Measurements from ENCODE around the gene TMBIM4. TPM values are rescaled to one million over a fixed set of nuclear protein-coding genes. Genes with fewer than 3 reads are reported as not detected.

Gene TMBIM4
- total RNA-seq, 2 donors from 2014 or later: 130 to 168 TPM

DNA sequence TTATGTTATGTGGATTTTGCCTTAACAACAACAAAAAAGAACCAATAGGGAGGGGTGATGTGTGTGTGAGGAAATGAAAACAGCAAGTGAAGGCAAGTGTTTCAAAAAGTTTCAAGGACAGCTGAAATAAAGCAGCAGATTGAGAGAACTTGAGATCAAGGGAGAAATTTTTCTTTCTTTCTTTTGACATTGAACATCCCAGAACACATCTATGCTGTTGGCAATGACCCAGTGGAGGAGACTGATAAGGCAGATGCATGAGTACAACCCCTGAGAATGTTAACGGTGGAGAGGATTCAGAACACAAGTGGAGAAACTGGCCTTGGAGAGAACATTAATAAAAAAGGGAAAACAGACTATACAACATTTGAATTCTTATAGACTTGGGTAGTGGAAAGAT lies 42.1 kb downstream of the TMBIM4 start:
- Histone ChIP-seq H3K27me3 (no peaks in the 10 kb centered on the region), H3K27ac (no peak overlapping the region), H3K36me3 (peaks cover 5% of the 10 kb centered on the region), H3K4me1 (peaks cover 5% of the 10 kb centered on the region), H3K4me3 (no peak overlapping the region), H3K9me3 (no peaks in the 10 kb centered on the region), H3K9ac (ENCODE audit: low read depth in 2 of 2, low read length in 2 of 2) (no peak overlapping the region)
- TF ChIP-seq, protein P1, sequence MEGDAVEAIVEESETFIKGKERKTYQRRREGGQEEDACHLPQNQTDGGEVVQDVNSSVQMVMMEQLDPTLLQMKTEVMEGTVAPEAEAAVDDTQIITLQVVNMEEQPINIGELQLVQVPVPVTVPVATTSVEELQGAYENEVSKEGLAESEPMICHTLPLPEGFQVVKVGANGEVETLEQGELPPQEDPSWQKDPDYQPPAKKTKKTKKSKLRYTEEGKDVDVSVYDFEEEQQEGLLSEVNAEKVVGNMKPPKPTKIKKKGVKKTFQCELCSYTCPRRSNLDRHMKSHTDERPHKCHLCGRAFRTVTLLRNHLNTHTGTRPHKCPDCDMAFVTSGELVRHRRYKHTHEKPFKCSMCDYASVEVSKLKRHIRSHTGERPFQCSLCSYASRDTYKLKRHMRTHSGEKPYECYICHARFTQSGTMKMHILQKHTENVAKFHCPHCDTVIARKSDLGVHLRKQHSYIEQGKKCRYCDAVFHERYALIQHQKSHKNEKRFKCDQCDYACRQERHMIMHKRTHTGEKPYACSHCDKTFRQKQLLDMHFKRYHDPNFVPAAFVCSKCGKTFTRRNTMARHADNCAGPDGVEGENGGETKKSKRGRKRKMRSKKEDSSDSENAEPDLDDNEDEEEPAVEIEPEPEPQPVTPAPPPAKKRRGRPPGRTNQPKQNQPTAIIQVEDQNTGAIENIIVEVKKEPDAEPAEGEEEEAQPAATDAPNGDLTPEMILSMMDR (IDR thresholded peaks at IDR 0.05): no peak
- intact Hi-C loops (cut with DNase I): no loop called here
- no peak for DNase-seq

DNA sequence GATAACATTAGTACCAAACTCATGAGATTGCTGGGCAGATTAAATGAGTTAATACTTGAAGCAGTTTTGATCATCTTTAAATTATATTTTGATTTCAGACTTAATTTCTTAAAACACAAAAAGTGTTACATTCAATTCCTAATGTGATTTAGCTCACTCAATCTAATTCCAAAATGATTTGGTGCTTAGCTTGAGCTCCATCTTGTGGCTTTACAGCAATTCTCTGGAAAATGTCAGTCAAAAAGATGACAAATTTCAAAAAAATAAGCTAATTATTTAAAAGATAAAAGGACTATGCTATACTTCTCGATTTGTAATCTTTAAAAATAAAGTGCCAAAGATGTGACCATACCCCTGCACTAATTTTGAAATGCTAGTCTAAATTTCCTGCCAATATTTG lies 49.3 kb downstream of the TMBIM4 start:
- H3K27ac ChIP-seq: no peak overlapping the region
- H3K27me3 ChIP-seq: no peaks in the 10 kb centered on the region
- H3K9ac ChIP-seq (ENCODE audit: low read depth in 2 of 2, low read length in 2 of 2): no peak overlapping the region
- no peak overlapping the region for H3K4me3 ChIP-seq
- peaks cover 5% of the 10 kb centered on the region for H3K36me3 ChIP-seq
- no peak for DNase-seq
- H3K4me1 ChIP-seq: no peaks in the 10 kb centered on the region
- no peaks in the 10 kb centered on the region for H3K9me3 ChIP-seq
- intact Hi-C loops (cut with DNase I): no loop called here
- TF ChIP-seq, protein P1 (IDR thresholded peaks at IDR 0.05): no peak

- H3K27me3 ChIP-seq: no peaks in the 10 kb centered on the region
These were observed 49.9 kb downstream of the TMBIM4 start for GRCh38 chr12:66119870-66120241.

GRCh38 chr12:66119229-66119869 lies 50.4 kb downstream of the TMBIM4 start:
- intact Hi-C loops (cut with DNase I): no loop called here
- TF ChIP-seq, protein P1 (IDR thresholded peaks at IDR 0.05): no peak

More at GRCh38 chr12:66119870-66120241, 49.9 kb downstream of the TMBIM4 start:
- intact Hi-C loops (cut with DNase I): no loop called here
- H3K36me3 ChIP-seq: peaks cover 5% of the 10 kb centered on the region
- no peak overlapping the region for H3K9ac ChIP-seq (ENCODE audit: low read depth in 2 of 2, low read length in 2 of 2)
- DNase-seq: no peak
- no peak overlapping the region for H3K4me3 ChIP-seq
- no peaks in the 10 kb centered on the region for H3K9me3 ChIP-seq
- TF ChIP-seq, protein P1 (IDR thresholded peaks at IDR 0.05): no peak
- H3K27ac ChIP-seq: no peak overlapping the region
- no peaks in the 10 kb centered on the region for H3K4me1 ChIP-seq

GRCh38 chr12:66118240-66118891 lies 51.4 kb downstream of the TMBIM4 start:
- no peak for DNase-seq
- Histone ChIP-seq H3K27ac (no peak overlapping the region), H3K9ac (ENCODE audit: low read depth in 2 of 2, low read length in 2 of 2) (no peak overlapping the region), H3K4me3 (no peak overlapping the region), H3K27me3 (no peaks in the 10 kb centered on the region), H3K36me3 (no peaks in the 10 kb centered on the region), H3K4me1 (no peaks in the 10 kb centered on the region), H3K9me3 (no peaks in the 10 kb centered on the region)
- TF ChIP-seq, protein P1 (IDR thresholded peaks at IDR 0.05): no peak
- intact Hi-C loops (cut with DNase I): no loop called here

More at GRCh38 chr12:66119229-66119869, 50.4 kb downstream of the TMBIM4 start:
- no peak overlapping the region for H3K4me3 ChIP-seq
- no peak overlapping the region for H3K9ac ChIP-seq (ENCODE audit: low read depth in 2 of 2, low read length in 2 of 2)
- no peaks in the 10 kb centered on the region for H3K27me3 ChIP-seq
- H3K9me3 ChIP-seq: no peaks in the 10 kb centered on the region
- H3K36me3 ChIP-seq: peaks cover 3% of the 10 kb centered on the region
- no peak for DNase-seq
- H3K4me1 ChIP-seq: no peaks in the 10 kb centered on the region
- H3K27ac ChIP-seq: no peak overlapping the region

All from colonic mucosa (tissue), 4 donors.